ENCODE results near the gene CMKLR1. TPM values are rescaled to one million over a fixed set of nuclear protein-coding genes. Genes with fewer than 3 reads are reported as not detected.

CMKLR1 gene
- total and polyA plus RNA-seq, 2 donors (not counting 1 experiment from before 2014, with no cell fraction given), result 0.06 to 0.54 TPM

DNA sequence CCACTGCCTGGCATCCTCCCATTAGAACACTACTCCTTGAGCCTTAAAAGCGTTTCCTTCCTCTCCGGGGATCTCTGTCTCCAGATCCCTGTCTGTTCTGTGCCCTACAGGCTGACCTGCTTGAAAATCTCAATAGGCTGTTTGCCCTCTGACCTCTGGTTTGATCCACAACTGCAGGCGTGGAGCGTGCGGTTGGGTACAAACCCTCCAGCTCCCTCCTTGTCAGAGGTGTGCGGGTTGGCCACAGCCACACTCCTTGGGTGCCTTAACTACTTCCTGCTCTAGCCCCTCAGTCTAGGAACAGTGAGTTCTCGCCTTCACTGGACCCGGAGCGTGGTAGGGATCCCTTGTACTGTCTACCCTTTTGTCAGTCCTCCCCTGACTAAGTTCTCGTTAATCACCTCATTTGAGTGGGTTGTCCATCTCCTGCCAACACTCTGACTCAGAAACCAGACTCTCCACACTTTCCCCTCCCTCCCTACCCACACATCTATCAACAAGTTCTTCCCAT, 33.1 kb downstream of the CMKLR1 start:
- no peaks in the 10 kb centered on the region for H3K36me3 ChIP-seq (replicated peaks in 1 of 2; ENCODE audit: control extremely low read depth in 1 of 2, control insufficient read depth in 1 of 2, extremely low read depth in 1 of 2, insufficient read depth in 2 of 2, low read length in 1 of 2)
- WGBS (ENCODE audit: insufficient coverage), result 57% methylated on average over 10 of the region's 10 CpGs
- H3K27me3 ChIP-seq (replicated peaks in 1 of 4; ENCODE audit: control extremely low read depth in 1 of 4, control insufficient read depth in 3 of 4, insufficient read depth in 4 of 4, low read length in 3 of 4), result peaks cover 0 to 11% (median 0%) of the 10 kb centered on the region in 4 experiments
- no peak for DNase-seq
- Mint-ChIP-seq H3K4me1 (no peaks in the 10 kb centered on the region), H3K27me3 (peaks cover 22% of the 10 kb centered on the region), H3K27ac (no peak overlapping the region), H3K4me3 (no peak overlapping the region), H3K9me3 (ENCODE audit: insufficient read depth) (no peaks in the 10 kb centered on the region)
- no peaks in the 10 kb centered on the region for H3K79me2 ChIP-seq (ENCODE audit: control insufficient read depth, insufficient read depth, low read length)
- no peak overlapping the region for H3K4me3 ChIP-seq (ENCODE audit: control extremely low read depth in 1 of 5, extremely low read depth in 1 of 5, insufficient read depth in 1 of 5, low read depth in 2 of 5, low read length in 4 of 5)
- peaks cover 0 to 5% (median 0%) of the 10 kb centered on the region in 3 donors for H3K9me3 ChIP-seq (ENCODE audit: control extremely low read depth in 1 of 3, control insufficient read depth in 2 of 3, insufficient read depth in 1 of 3, low read length in 2 of 3)
- POLR2A ChIA-PET, result no interaction called here
- no peak overlapping the region for H2AFZ ChIP-seq (ENCODE audit: insufficient read depth, low read depth, low read length, poor library complexity, severe bottlenecking)
- no peak overlapping the region for H3K4me2 ChIP-seq (replicated peaks; ENCODE audit: low read depth, low read length, poor library complexity, severe bottlenecking)
- no peaks in the 10 kb centered on the region for H3K4me1 ChIP-seq (ENCODE audit: control insufficient read depth in 2 of 2, insufficient read depth in 2 of 2, low read length in 2 of 2)
- TF ChIP-seq, protein P1, sequence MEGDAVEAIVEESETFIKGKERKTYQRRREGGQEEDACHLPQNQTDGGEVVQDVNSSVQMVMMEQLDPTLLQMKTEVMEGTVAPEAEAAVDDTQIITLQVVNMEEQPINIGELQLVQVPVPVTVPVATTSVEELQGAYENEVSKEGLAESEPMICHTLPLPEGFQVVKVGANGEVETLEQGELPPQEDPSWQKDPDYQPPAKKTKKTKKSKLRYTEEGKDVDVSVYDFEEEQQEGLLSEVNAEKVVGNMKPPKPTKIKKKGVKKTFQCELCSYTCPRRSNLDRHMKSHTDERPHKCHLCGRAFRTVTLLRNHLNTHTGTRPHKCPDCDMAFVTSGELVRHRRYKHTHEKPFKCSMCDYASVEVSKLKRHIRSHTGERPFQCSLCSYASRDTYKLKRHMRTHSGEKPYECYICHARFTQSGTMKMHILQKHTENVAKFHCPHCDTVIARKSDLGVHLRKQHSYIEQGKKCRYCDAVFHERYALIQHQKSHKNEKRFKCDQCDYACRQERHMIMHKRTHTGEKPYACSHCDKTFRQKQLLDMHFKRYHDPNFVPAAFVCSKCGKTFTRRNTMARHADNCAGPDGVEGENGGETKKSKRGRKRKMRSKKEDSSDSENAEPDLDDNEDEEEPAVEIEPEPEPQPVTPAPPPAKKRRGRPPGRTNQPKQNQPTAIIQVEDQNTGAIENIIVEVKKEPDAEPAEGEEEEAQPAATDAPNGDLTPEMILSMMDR (IDR thresholded peaks at IDR 0.05), result no peak
- no peak for TF ChIP-seq EZH2 (IDR thresholded peaks at IDR 0.05; ENCODE audit: borderline replicate concordance, insufficient read depth, low read depth, low read length, poor library complexity, severe bottlenecking)
- intact Hi-C loops (cut with micrococcal nuclease), result no loop called here
- no peak overlapping the region for H3K27ac ChIP-seq (ENCODE audit: low read length in 2 of 2)
- no peak for ATAC-seq (ENCODE audit: low read depth)
- no peaks in the 10 kb centered on the region for H4K20me1 ChIP-seq (ENCODE audit: control insufficient read depth, insufficient read depth, low read length, poor library complexity, severe bottlenecking)
- CTCF ChIA-PET, result no interaction called here
- H3K9ac ChIP-seq (ENCODE audit: low read length), result no peak overlapping the region

DNA sequence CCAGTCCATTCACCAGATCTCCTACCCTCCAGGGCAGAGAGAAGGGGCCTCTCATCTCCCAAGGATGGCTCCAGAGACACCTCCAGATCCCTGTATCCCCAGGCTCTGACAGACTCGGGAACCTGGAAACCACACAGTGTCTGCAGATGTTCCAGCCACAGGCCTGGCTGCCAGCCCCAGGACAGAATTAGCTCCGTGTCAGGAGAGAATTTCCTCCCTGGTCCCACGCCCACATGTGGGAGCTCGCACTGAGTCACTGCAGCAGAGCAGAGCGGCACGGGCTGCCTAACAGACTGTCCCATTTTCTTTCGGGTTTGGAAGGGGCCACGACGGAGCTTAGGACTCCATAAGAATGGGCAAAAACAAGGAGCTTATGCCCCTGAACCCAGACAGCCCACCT, 33.6 kb downstream of the CMKLR1 start:
- ChIA-PET CTCF (no interaction called here), POLR2A (no interaction called here)
- 41% methylated on average over 9 of the region's 9 CpGs for WGBS (ENCODE audit: insufficient coverage)
- no peaks in the 10 kb centered on the region for H3K79me2 ChIP-seq (ENCODE audit: control insufficient read depth, insufficient read depth, low read length)
- TF ChIP-seq, protein P1 (IDR thresholded peaks at IDR 0.05), result no peak
- TF ChIP-seq EZH2 (IDR thresholded peaks at IDR 0.05; ENCODE audit: borderline replicate concordance, insufficient read depth, low read depth, low read length, poor library complexity, severe bottlenecking), result no peak
- H3K4me2 ChIP-seq (replicated peaks; ENCODE audit: low read depth, low read length, poor library complexity, severe bottlenecking), result no peak overlapping the region
- H4K20me1 ChIP-seq (ENCODE audit: control insufficient read depth, insufficient read depth, low read length, poor library complexity, severe bottlenecking), result no peaks in the 10 kb centered on the region
- H3K27ac Mint-ChIP-seq, result no peak overlapping the region
- H3K4me1 ChIP-seq (ENCODE audit: control insufficient read depth in 2 of 2, insufficient read depth in 2 of 2, low read length in 2 of 2), result no peaks in the 10 kb centered on the region
- H3K27ac ChIP-seq (ENCODE audit: low read length in 2 of 2), result no peak overlapping the region
- peaks cover 0 to 5% (median 0%) of the 10 kb centered on the region in 3 donors for H3K9me3 ChIP-seq (ENCODE audit: control extremely low read depth in 1 of 3, control insufficient read depth in 2 of 3, insufficient read depth in 1 of 3, low read length in 2 of 3)
- peaks cover 0 to 11% (median 0%) of the 10 kb centered on the region in 4 experiments for H3K27me3 ChIP-seq (replicated peaks in 1 of 4; ENCODE audit: control extremely low read depth in 1 of 4, control insufficient read depth in 3 of 4, insufficient read depth in 4 of 4, low read length in 3 of 4)
- no peak for ATAC-seq (ENCODE audit: low read depth)
- H3K4me1 Mint-ChIP-seq, result no peaks in the 10 kb centered on the region
- intact Hi-C loops (cut with micrococcal nuclease), result no loop called here
- H3K9me3 Mint-ChIP-seq (ENCODE audit: insufficient read depth), result no peaks in the 10 kb centered on the region
- no peak for DNase-seq
- H3K36me3 ChIP-seq (replicated peaks in 1 of 2; ENCODE audit: control extremely low read depth in 1 of 2, control insufficient read depth in 1 of 2, extremely low read depth in 1 of 2, insufficient read depth in 2 of 2, low read length in 1 of 2), result no peaks in the 10 kb centered on the region
- peaks cover 22% of the 10 kb centered on the region for H3K27me3 Mint-ChIP-seq
- no peak overlapping the region for H3K4me3 Mint-ChIP-seq
- H2AFZ ChIP-seq (ENCODE audit: insufficient read depth, low read depth, low read length, poor library complexity, severe bottlenecking), result no peak overlapping the region
- H3K4me3 ChIP-seq (ENCODE audit: control extremely low read depth in 1 of 5, extremely low read depth in 1 of 5, insufficient read depth in 1 of 5, low read depth in 2 of 5, low read length in 4 of 5), result no peak overlapping the region
- no peak overlapping the region for H3K9ac ChIP-seq (ENCODE audit: low read length)

Data from B cell (primary cell).